ENCODE data around the gene ZNF41. TPM values are rescaled to one million over a fixed set of nuclear protein-coding genes. Genes with fewer than 3 reads are reported as not detected.
"Not testable (repeated sequence)": the region's sequence is repeated elsewhere in the genome, so short reads cannot be mapped to it uniquely, and the experiment has no call there.

ZNF41 gene
- total RNA-seq, 4 donors from 2014 or later = 8.7 to 14.9 (median 11.7) TPM

DNA sequence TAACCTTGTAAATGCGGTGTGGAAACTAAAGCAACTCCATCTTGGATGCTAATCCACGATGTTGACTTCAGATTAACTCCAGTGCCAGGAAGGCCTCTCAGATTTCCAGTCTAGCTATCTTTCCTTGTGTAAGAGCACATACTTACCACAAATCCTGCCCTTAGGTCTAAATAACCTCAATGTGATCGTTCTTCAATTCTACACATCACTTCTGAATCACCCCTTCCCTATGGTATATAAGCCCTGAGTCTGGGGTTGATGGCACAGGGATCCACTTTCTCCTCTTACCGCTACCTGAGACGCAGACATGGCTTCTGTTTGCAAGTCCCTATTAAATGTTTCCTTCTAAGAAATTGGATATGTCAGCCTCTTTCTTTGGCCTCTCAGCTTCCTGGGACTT is 17.5 kb upstream of the ZNF41 start:
- intact Hi-C loops (cut with DNase I; ENCODE audit: low total_unique reads) (no loop called here), in situ Hi-C loops (cut with MboI; ENCODE audit: low sequenced_read_pairs in 4 of 4) (loop anchor here in 2 of 4 donors (25.0 kb wide), 2 partner anchors 113 to 288 kb away; partner anchors contain the start of gene CDK16 (in 1 of the 2))
- TF ChIP-seq, protein P1, sequence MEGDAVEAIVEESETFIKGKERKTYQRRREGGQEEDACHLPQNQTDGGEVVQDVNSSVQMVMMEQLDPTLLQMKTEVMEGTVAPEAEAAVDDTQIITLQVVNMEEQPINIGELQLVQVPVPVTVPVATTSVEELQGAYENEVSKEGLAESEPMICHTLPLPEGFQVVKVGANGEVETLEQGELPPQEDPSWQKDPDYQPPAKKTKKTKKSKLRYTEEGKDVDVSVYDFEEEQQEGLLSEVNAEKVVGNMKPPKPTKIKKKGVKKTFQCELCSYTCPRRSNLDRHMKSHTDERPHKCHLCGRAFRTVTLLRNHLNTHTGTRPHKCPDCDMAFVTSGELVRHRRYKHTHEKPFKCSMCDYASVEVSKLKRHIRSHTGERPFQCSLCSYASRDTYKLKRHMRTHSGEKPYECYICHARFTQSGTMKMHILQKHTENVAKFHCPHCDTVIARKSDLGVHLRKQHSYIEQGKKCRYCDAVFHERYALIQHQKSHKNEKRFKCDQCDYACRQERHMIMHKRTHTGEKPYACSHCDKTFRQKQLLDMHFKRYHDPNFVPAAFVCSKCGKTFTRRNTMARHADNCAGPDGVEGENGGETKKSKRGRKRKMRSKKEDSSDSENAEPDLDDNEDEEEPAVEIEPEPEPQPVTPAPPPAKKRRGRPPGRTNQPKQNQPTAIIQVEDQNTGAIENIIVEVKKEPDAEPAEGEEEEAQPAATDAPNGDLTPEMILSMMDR (IDR thresholded peaks at IDR 0.05 in 4 of 5, conservative IDR thresholded peaks at IDR 0.05 in 1 of 5) = no peak
- no peak for TF ChIP-seq POLR2A (IDR thresholded peaks at IDR 0.05)
- DNase-seq = no peak
- H3K36me3 ChIP-seq = no peaks in the 10 kb centered on the region
- H3K9me3 ChIP-seq = no peaks in the 10 kb centered on the region
- H3K27me3 ChIP-seq = peaks cover 0 to 3% (median 0%) of the 10 kb centered on the region in 3 donors
- H3K4me3 ChIP-seq = no peak overlapping the region
- H3K27ac ChIP-seq = peak overlapping the region; percentile 47 to 75 (median 65)
- peak; percentile 19 to 29 for ATAC-seq
- H3K4me1 ChIP-seq = peaks cover 9 to 15% of the 10 kb centered on the region in 2 donors

DNA sequence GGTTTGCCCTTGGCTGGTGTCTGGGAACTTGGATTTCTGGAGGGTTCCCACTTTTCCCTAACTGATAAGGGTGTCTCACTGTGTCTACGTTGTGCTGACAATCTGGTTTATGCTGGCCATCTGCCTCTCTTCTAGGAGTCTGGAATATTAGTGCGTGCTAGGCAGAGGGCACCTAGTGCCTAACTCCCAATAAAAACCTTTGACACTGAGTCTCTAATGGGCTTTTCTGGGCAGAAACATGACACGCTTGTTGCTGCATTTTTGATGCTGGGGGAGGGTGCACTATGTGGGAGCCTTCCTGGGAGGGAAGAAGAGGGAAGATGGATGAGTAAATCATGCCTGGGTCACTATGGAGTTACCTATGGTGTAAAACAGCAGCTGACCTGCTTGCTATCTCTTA is 16.3 kb upstream of the ZNF41 start:
- peaks cover 9 to 15% of the 10 kb centered on the region in 2 donors for H3K4me1 ChIP-seq
- intact Hi-C loops (cut with DNase I; ENCODE audit: low total_unique reads) = no loop called here
- peak overlapping the region in 2 of 4 donors; percentile 11 to 75 for H3K27ac ChIP-seq
- H3K9me3 ChIP-seq = no peaks in the 10 kb centered on the region
- DNase-seq (no peak), ATAC-seq (no peak)
- no peak for TF ChIP-seq POLR2A (IDR thresholded peaks at IDR 0.05)
- TF ChIP-seq, protein P1 (IDR thresholded peaks at IDR 0.05 in 4 of 5, conservative IDR thresholded peaks at IDR 0.05 in 1 of 5) = no peak
- in situ Hi-C loops (cut with MboI; ENCODE audit: low sequenced_read_pairs in 4 of 4) = no loop called here
- H3K27me3 ChIP-seq = peaks cover 0 to 2% (median 0%) of the 10 kb centered on the region in 3 donors
- no peaks in the 10 kb centered on the region for H3K36me3 ChIP-seq
- no peak overlapping the region for H3K4me3 ChIP-seq

DNA sequence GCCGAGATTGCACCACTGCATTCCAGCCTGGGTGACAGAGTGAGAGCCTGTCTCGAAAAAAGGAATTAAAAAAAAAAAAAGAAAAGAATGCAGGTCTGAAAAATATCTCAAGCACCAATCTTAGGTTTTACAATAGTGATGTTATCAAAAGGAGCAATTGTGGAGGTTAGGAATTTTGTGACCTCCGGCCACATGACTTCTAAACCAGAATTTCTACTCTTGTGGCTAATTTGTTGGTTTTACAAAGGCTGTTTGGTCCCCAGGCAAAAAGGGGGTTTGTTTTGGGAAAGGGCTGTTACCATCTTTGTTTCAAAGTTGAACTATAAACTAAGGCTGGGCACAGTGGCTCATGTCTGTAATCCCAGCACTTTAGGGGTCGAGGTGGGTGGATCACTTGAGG is 15.4 kb upstream of the ZNF41 start:
- TF ChIP-seq, protein P1 (IDR thresholded peaks at IDR 0.05 in 4 of 5, conservative IDR thresholded peaks at IDR 0.05 in 1 of 5) = no peak
- no peak for TF ChIP-seq POLR2A (IDR thresholded peaks at IDR 0.05)
- DNase-seq (no peak), ATAC-seq (no peak)
- Histone ChIP-seq H3K36me3 (no peaks in the 10 kb centered on the region), H3K9me3 (no peaks in the 10 kb centered on the region), H3K27me3 (no peaks in the 10 kb centered on the region), H3K4me1 (peaks cover 9 to 15% of the 10 kb centered on the region in 2 donors), H3K27ac (no peak overlapping the region), H3K4me3 (no peak overlapping the region)
- in situ Hi-C loops (cut with MboI; ENCODE audit: low sequenced_read_pairs in 4 of 4) (no loop called here), intact Hi-C loops (cut with DNase I; ENCODE audit: low total_unique reads) (no loop called here)

DNA sequence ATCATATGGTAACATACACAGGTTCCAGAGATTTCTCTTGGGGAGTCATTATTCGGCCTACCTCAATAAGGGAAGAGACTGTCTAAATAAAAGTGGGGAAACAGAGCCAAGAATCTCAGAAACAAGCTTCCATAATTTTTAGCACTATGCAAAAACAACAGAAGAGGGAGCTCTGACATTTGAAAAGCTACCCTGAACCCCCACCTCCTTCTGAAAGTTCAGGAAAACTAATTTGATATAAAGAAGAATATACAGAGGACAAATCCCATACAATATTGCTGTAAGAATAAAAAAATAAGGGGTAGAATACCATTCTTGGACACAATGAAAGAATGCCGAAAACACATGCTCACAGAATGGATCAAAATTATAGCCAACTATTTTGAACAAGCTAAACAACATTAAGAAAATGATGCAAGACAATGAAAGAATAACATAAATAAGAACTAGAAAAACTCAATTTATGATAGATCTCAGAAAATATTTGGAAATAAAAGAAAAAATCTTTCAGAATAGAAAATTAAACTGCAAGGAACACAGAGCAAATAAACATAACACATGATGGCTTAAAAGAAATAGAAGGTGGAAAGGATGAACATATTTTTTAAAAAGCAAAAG is 14.4 kb upstream of the ZNF41 start:
- no peak for TF ChIP-seq POLR2A (IDR thresholded peaks at IDR 0.05)
- TF ChIP-seq, protein P1 (IDR thresholded peaks at IDR 0.05 in 4 of 5, conservative IDR thresholded peaks at IDR 0.05 in 1 of 5) = peak in 1 of 5 experiments; percentile 18
- Histone ChIP-seq H3K4me1 (peaks cover 9 to 15% of the 10 kb centered on the region in 2 donors), H3K27ac (no peak overlapping the region), H3K4me3 (no peak overlapping the region), H3K36me3 (no peaks in the 10 kb centered on the region), H3K27me3 (no peaks in the 10 kb centered on the region), H3K9me3 (no peaks in the 10 kb centered on the region)
- no peak for ATAC-seq
- DNase-seq = no peak
- in situ Hi-C loops (cut with MboI; ENCODE audit: low sequenced_read_pairs in 4 of 4) (no loop called here), intact Hi-C loops (cut with DNase I; ENCODE audit: low total_unique reads) (loop anchor here (2.0 kb wide), 1 partner anchor 25 kb away; no protein-coding TSS in a partner anchor)

DNA sequence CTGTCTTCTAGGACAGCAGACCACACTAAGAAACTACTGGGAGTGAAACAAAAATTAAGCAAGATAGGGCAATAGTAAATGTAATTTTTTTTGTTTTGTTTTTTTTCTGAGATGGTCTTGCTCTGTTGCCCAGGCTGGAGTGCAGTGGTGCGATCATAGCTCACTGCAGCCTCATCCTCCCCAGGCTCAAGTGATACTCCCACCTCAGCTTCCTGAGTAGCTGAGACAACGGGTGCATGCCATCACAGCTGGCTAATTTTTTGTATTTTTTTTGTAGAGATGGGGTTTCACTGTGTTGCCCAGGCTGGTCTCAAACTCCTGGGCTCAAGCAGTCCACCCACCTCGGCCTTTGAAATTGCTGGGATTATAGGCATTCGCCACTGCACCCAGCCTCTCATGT is 9.1 kb upstream of the ZNF41 start:
- intact Hi-C loops (cut with DNase I; ENCODE audit: low total_unique reads); in situ Hi-C loops (cut with MboI; ENCODE audit: low sequenced_read_pairs in 4 of 4); ATAC-seq; H3K4me3 ChIP-seq; H3K27me3 ChIP-seq; H3K4me1 ChIP-seq; H3K9me3 ChIP-seq; H3K36me3 ChIP-seq; DNase-seq: not testable (repeated sequence)
- H3K27ac ChIP-seq = peak overlapping the region in 3 of 4 donors; percentile 88 to 97 (median 88)
